ENCODE measurements around the gene ANAPC13. TPM values are rescaled to one million over a fixed set of nuclear protein-coding genes. Genes with fewer than 3 reads are reported as not detected.

ANAPC13 gene
- total RNA-seq, 1 donor from 2014 or later, result 24.1 TPM

DNA sequence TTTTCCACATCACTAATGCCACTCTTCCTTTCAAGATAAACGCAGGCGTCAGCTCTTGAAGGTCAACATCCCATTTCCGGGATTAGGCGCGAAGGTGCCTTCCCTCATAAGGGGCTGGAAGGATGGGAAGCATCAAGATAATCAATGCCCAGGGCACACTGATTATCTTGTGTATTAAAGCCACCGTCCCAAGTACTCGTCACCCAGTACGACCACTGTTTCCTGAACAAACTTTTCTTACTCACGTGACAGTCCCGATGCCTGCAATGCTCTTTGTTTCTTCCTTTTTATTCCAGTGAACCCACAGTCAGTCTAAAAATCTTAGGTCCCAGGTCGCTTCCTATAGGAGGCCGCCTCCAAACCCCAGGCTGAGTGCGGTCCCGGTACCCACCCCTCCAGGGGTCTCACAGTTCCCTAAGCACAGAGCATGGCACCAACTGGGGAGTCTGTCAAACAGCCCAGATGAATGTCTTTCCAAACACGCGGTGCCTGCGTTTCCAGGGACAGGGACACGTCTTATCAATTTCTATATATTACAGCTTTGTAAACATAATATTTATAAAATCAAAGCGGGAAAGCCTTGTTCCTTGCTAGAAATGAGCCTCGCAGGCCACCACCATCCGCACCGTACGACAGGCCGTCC is 589 bp downstream of the ANAPC13 start:
- TF ChIP-seq POLR2AphosphoS5 (IDR thresholded peaks at IDR 0.05; ENCODE audit: insufficient read depth in 1 of 2, low read depth in 1 of 2) (no peak), POLR2A (IDR thresholded peaks at IDR 0.05) (no peak)
- TF ChIP-seq, protein P1, sequence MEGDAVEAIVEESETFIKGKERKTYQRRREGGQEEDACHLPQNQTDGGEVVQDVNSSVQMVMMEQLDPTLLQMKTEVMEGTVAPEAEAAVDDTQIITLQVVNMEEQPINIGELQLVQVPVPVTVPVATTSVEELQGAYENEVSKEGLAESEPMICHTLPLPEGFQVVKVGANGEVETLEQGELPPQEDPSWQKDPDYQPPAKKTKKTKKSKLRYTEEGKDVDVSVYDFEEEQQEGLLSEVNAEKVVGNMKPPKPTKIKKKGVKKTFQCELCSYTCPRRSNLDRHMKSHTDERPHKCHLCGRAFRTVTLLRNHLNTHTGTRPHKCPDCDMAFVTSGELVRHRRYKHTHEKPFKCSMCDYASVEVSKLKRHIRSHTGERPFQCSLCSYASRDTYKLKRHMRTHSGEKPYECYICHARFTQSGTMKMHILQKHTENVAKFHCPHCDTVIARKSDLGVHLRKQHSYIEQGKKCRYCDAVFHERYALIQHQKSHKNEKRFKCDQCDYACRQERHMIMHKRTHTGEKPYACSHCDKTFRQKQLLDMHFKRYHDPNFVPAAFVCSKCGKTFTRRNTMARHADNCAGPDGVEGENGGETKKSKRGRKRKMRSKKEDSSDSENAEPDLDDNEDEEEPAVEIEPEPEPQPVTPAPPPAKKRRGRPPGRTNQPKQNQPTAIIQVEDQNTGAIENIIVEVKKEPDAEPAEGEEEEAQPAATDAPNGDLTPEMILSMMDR (IDR thresholded peaks at IDR 0.05), result no peak
- peaks cover 0 to 24% of the 10 kb centered on the region in 2 donors for H3K36me3 ChIP-seq
- DNase-seq (ENCODE audit: extremely low spot score in 2 of 2), result no peak
- peak overlapping the region; percentile 82 to 92 for H3K4me3 ChIP-seq
- intact Hi-C loops (cut with DNase I), result no loop called here
- peak overlapping the region; percentile 92 for H3K27ac ChIP-seq
- no peaks in the 10 kb centered on the region for H3K9me3 ChIP-seq
- peaks cover 40% of the 10 kb centered on the region for H3K4me1 ChIP-seq
- no peaks in the 10 kb centered on the region for H3K27me3 ChIP-seq

DNA sequence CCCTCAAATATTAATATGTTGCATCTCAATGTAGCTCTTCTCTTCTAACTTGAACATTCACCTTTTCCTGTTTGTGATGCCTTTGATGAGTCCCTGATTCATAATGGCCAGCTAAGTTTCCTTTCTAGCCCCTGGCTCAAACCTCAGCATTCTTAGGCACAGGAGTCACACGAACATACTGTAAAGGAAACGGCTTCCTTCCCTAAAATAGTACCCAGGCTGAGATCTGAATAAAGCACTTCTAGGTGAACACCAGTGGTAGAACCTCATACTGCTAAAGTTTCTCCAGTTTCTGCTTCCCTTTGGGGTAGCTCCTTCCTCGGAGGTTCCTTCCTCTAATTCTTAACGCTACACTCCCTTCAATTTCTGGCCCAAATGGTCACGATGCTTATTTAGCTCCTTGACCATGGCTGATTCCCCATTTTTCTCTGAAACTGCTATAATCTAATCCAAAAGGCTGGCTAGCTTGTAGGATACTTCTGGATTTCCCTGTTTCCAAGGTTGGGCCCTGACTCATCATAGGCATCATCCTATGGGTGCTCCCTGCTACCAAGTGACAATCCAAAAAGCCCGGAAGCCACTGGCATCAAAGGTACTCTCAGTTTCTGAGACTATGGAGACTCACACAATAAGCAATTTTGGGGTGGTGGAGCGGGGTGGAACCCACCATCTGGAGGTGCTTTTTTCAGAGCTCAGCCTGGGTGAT is 2.4 kb downstream of the ANAPC13 start:
- Histone ChIP-seq H3K9me3 (no peaks in the 10 kb centered on the region), H3K27ac (peak overlapping the region; percentile 3), H3K36me3 (peaks cover 0 to 35% of the 10 kb centered on the region in 2 donors), H3K4me3 (no peak overlapping the region), H3K27me3 (no peaks in the 10 kb centered on the region), H3K4me1 (peaks cover 40% of the 10 kb centered on the region)
- no peak for DNase-seq (ENCODE audit: extremely low spot score in 2 of 2)
- intact Hi-C loops (cut with DNase I), result no loop called here
- TF ChIP-seq, protein P1 (IDR thresholded peaks at IDR 0.05), result no peak
- TF ChIP-seq POLR2A (IDR thresholded peaks at IDR 0.05) (no peak), POLR2AphosphoS5 (IDR thresholded peaks at IDR 0.05; ENCODE audit: insufficient read depth in 1 of 2, low read depth in 1 of 2) (no peak)

DNA sequence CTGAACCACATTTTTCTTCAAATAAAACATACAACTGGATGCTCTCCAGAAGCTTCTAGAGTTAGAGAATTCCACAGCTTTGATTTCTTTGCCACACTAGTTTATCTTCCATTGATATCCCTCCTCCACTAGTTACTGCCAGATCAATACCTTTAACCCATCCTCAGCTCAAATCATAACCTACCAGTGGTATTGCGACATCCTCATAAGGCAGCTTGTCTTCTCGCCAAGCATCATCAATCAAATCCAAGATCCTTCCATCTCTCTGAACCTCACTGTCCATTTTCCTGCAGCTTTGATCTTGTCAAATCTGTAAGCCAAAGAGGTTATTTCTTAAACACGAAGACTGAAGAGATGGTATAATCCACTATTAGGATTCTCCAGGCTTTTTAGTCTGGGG is 3.2 kb downstream of the ANAPC13 start:
- Histone ChIP-seq H3K4me1 (peaks cover 35% of the 10 kb centered on the region), H3K9me3 (no peaks in the 10 kb centered on the region), H3K36me3 (peaks cover 0 to 41% of the 10 kb centered on the region in 2 donors), H3K27me3 (no peaks in the 10 kb centered on the region), H3K27ac (no peak overlapping the region), H3K4me3 (no peak overlapping the region)
- TF ChIP-seq, protein P1 (IDR thresholded peaks at IDR 0.05), result no peak
- TF ChIP-seq POLR2AphosphoS5 (IDR thresholded peaks at IDR 0.05; ENCODE audit: insufficient read depth in 1 of 2, low read depth in 1 of 2) (no peak), POLR2A (IDR thresholded peaks at IDR 0.05) (no peak)
- intact Hi-C loops (cut with DNase I), result no loop called here
- DNase-seq (ENCODE audit: extremely low spot score in 2 of 2), result no peak

DNA sequence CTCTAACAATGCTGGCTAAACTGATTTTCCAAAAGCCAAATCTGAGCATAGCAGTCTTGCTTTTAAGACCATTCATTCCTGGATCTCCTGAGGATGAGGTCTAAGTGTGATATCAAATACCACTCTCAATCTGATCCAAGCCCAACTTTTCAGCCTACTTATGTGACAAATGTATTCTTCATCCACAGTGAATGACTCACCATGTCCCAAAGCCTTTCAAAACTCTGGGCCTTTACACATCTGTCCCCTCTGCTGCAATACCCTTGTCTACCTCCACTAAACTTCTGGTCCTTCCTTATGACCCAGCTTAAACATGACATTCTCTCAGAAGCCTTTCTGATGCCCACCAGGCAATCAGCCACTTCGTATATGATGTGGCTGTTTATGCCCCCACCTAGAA is 4.6 kb downstream of the ANAPC13 start:
- H3K4me3 ChIP-seq, result no peak overlapping the region
- H3K4me1 ChIP-seq, result peaks cover 34% of the 10 kb centered on the region
- H3K9me3 ChIP-seq, result no peaks in the 10 kb centered on the region
- intact Hi-C loops (cut with DNase I), result no loop called here
- TF ChIP-seq POLR2A (IDR thresholded peaks at IDR 0.05) (no peak), POLR2AphosphoS5 (IDR thresholded peaks at IDR 0.05; ENCODE audit: insufficient read depth in 1 of 2, low read depth in 1 of 2) (no peak)
- TF ChIP-seq, protein P1 (IDR thresholded peaks at IDR 0.05), result no peak
- no peaks in the 10 kb centered on the region for H3K27me3 ChIP-seq
- H3K27ac ChIP-seq, result no peak overlapping the region
- DNase-seq (ENCODE audit: extremely low spot score in 2 of 2), result no peak
- peaks cover 0 to 48% of the 10 kb centered on the region in 2 donors for H3K36me3 ChIP-seq

DNA sequence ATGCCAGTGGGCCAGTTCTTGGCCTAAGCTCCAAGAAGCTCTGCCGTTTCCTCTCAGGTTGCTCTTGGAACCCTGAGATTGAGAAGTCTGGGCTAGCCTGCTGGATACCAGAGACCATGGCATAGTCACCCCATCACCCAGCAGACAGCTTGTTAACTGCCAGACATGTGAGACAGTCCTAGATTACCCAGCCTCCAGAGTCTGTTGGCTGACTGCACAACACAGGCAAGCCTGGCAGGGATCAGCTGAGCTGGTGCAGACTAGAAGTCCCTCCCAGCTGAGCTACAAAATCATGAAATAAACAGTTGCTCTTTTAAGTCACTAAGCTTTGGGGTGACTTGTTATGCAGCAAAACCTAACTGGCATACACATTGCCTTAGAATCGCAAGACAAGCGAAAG is 5.2 kb downstream of the ANAPC13 start:
- Histone ChIP-seq H3K27me3 (no peaks in the 10 kb centered on the region), H3K27ac (no peak overlapping the region), H3K36me3 (peaks cover 0 to 48% of the 10 kb centered on the region in 2 donors), H3K4me3 (no peak overlapping the region), H3K4me1 (peaks cover 40% of the 10 kb centered on the region), H3K9me3 (no peaks in the 10 kb centered on the region)
- no peak for DNase-seq (ENCODE audit: extremely low spot score in 2 of 2)
- TF ChIP-seq POLR2A (IDR thresholded peaks at IDR 0.05) (no peak), POLR2AphosphoS5 (IDR thresholded peaks at IDR 0.05; ENCODE audit: insufficient read depth in 1 of 2, low read depth in 1 of 2) (no peak)
- TF ChIP-seq, protein P1 (IDR thresholded peaks at IDR 0.05), result no peak
- intact Hi-C loops (cut with DNase I), result no loop called here
